Measurements from ENCODE around the gene FAM50A. TPM values are rescaled to one million over a fixed set of nuclear protein-coding genes. Genes with fewer than 3 reads are reported as not detected.

The FAM50A gene
- total and polyA plus RNA-seq, 2 of the 4 experiments (the other 2 are of a cell fraction), result 46.4 to 119 TPM

DNA sequence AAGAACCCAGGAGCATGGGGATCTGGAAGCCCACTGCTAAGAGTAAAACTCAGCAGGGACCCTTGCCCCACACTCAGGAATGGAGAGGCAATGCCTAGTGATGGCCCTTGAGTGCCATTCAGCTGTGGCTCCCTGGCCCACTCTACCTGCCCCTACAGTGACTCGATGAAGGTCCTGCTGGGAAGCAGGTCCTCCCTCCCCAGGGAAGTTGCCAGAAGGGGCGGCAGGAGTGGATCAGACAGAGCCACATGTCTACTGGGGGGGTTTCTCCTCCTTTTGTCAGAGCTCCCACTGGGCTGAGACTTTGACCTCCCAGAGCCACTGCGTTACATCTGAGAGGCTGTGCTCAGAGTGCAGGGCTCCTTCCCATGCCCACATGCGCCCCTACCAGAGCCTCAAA, 45.2 kb downstream of the FAM50A start:
- POLR2A ChIA-PET (ENCODE audit: unreplicated experiment), result no interaction called here

More for the DNA sequence above, 45.2 kb downstream of the FAM50A start:
- no peak overlapping the region for H4K91ac ChIP-seq (ENCODE audit: insufficient read depth, low read depth, low read length)
- no peaks in the 10 kb centered on the region for H3K27me3 ChIP-seq (ENCODE audit: control insufficient read depth, insufficient read depth, low read length)
- H3K27ac ChIP-seq (ENCODE audit: insufficient read depth, low read length), result no peak overlapping the region
- H3K23ac ChIP-seq (ENCODE audit: low read depth, low read length), result no peak overlapping the region; the same call in 1 of the 2 replicates
- WGBS, 2 experiments (ENCODE audit: extremely low coverage in 2 of 2, insufficient read length in 1 of 2), result 100% methylated on average over 1 of the region's 4 CpGs; no CpG with 5 or more reads in 1 of the 2 experiments
- H4K5ac ChIP-seq (ENCODE audit: low read depth, low read length), result no peak overlapping the region
- no peak overlapping the region for H3K4me3 ChIP-seq (ENCODE audit: insufficient read depth, low read depth, low read length)
- intact Hi-C loops (cut with micrococcal nuclease) (no loop called here), in situ Hi-C loops (cut with MboI; ENCODE audit: low sequenced_read_pairs) (no loop called here), dilution Hi-C loops (cut with HindIII; ENCODE audit: low sequenced_read_pairs, unreplicated experiment) (no loop called here)
- DNase-seq (no peak), ATAC-seq (ENCODE audit: low read depth) (no peak)
- no TSS peak for BruUV-seq (replicated peaks)
- peaks cover 4% of the 10 kb centered on the region; the same call in 1 of the 2 replicates for H4K20me1 ChIP-seq (ENCODE audit: insufficient read depth, low read length)
- TF ChIP-seq RAD21 (IDR thresholded peaks at IDR 0.05; ENCODE audit: low read length) (no peak), RCOR1 (IDR thresholded peaks at IDR 0.05; ENCODE audit: insufficient replicate concordance, low read length) (no peak), BHLHE40 (IDR thresholded peaks at IDR 0.05; ENCODE audit: low read depth, low read length) (no peak), SMC3 (IDR thresholded peaks at IDR 0.05; ENCODE audit: low read depth, low read length) (no peak), NFE2L2 (IDR thresholded peaks at IDR 0.05; ENCODE audit: low read depth, low read length) (no peak), CHD1 (IDR thresholded peaks at IDR 0.05; ENCODE audit: low read depth, low read length) (no peak), RFX5 (IDR thresholded peaks at IDR 0.05; ENCODE audit: low read depth, low read length) (no peak)
- TF ChIP-seq, protein P1, sequence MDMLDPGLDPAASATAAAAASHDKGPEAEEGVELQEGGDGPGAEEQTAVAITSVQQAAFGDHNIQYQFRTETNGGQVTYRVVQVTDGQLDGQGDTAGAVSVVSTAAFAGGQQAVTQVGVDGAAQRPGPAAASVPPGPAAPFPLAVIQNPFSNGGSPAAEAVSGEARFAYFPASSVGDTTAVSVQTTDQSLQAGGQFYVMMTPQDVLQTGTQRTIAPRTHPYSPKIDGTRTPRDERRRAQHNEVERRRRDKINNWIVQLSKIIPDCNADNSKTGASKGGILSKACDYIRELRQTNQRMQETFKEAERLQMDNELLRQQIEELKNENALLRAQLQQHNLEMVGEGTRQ (IDR thresholded peaks at IDR 0.05; ENCODE audit: low read depth, low read length), result no peak
- TF ChIP-seq, protein P2, sequence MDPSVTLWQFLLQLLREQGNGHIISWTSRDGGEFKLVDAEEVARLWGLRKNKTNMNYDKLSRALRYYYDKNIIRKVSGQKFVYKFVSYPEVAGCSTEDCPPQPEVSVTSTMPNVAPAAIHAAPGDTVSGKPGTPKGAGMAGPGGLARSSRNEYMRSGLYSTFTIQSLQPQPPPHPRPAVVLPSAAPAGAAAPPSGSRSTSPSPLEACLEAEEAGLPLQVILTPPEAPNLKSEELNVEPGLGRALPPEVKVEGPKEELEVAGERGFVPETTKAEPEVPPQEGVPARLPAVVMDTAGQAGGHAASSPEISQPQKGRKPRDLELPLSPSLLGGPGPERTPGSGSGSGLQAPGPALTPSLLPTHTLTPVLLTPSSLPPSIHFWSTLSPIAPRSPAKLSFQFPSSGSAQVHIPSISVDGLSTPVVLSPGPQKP (IDR thresholded peaks at IDR 0.05; ENCODE audit: borderline replicate concordance, low read depth, low read length), result no peak
- TF ChIP-seq, protein P3, sequence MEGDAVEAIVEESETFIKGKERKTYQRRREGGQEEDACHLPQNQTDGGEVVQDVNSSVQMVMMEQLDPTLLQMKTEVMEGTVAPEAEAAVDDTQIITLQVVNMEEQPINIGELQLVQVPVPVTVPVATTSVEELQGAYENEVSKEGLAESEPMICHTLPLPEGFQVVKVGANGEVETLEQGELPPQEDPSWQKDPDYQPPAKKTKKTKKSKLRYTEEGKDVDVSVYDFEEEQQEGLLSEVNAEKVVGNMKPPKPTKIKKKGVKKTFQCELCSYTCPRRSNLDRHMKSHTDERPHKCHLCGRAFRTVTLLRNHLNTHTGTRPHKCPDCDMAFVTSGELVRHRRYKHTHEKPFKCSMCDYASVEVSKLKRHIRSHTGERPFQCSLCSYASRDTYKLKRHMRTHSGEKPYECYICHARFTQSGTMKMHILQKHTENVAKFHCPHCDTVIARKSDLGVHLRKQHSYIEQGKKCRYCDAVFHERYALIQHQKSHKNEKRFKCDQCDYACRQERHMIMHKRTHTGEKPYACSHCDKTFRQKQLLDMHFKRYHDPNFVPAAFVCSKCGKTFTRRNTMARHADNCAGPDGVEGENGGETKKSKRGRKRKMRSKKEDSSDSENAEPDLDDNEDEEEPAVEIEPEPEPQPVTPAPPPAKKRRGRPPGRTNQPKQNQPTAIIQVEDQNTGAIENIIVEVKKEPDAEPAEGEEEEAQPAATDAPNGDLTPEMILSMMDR (conservative IDR thresholded peaks at IDR 0.05; ENCODE audit: low read depth, low read length), result no peak
- peaks cover 8% of the 10 kb centered on the region; the same call in 1 of the 2 replicates for H3K9me1 ChIP-seq (ENCODE audit: insufficient read depth, low read length)
- H3K9me3 ChIP-seq (ENCODE audit: control insufficient read depth, insufficient read depth, low read length), result no peaks in the 10 kb centered on the region
- peaks cover 3 to 38% of the 10 kb centered on the region in 2 experiments; a peak in 3 of 4 replicates for H3K79me1 ChIP-seq (ENCODE audit: low read depth in 1 of 2, low read length in 2 of 2)
- H3K56ac ChIP-seq (ENCODE audit: extremely low read depth, insufficient read depth, low read length), result no peak overlapping the region
- H3K18ac ChIP-seq (ENCODE audit: low read depth, low read length), result no peak overlapping the region
- H4K8ac ChIP-seq (ENCODE audit: low read depth in 2 of 2, low read length in 2 of 2), result no peak overlapping the region
- peaks cover 4% of the 10 kb centered on the region; the same call in 1 of the 2 replicates for H3K4me1 ChIP-seq (ENCODE audit: control insufficient read depth, insufficient read depth, low read length)
- no peak overlapping the region for H2AFZ ChIP-seq (replicated peaks; ENCODE audit: low read length, poor library complexity)
- H2BK120ac ChIP-seq (ENCODE audit: low read depth, low read length), result no peak overlapping the region
- H3K36me3 ChIP-seq (ENCODE audit: control insufficient read depth, insufficient read depth, low read length), result peaks cover 12% of the 10 kb centered on the region; the same call in 1 of the 2 replicates
- H3K4me2 ChIP-seq (ENCODE audit: low read depth, low read length), result peak overlapping the region; percentile 89; the same call in 1 of the 2 replicates
- no peak overlapping the region for H2BK15ac ChIP-seq (ENCODE audit: low read depth, low read length)
- 0 out of 2 replicates have a peak overlapping the region, but pooled peaks have one; percentile 66 for H2AK5ac ChIP-seq (ENCODE audit: low read depth, low read length)
- H3K9ac ChIP-seq (ENCODE audit: low read depth, low read length), result no peak overlapping the region
- CTCF ChIA-PET, result no interaction called here
- H2AK9ac ChIP-seq (replicated peaks; ENCODE audit: low read depth, low read length, poor library complexity), result no peak overlapping the region
- no peak overlapping the region for H2BK5ac ChIP-seq (ENCODE audit: low read depth, low read length, poor library complexity, severe bottlenecking)
- no peak overlapping the region for H2BK20ac ChIP-seq (ENCODE audit: low read depth, low read length)
- H3K4ac ChIP-seq (ENCODE audit: low read depth, low read length), result peak overlapping the region; percentile 85; the same call in 1 of the 2 replicates
- no peak overlapping the region for H3K14ac ChIP-seq (replicated peaks; ENCODE audit: low read depth, low read length)
